Posterior vena cava (tissue), 2 donors: ENCODE measurements around the gene UBE2E1. TPM values are rescaled to one million over a fixed set of nuclear protein-coding genes. Genes with fewer than 3 reads are reported as not detected.
"Not testable (repeated sequence)": the region's sequence is repeated elsewhere in the genome, so short reads cannot be mapped to it uniquely, and the experiment has no call there.

Experiments
- DNase-seq: peaks from one replicate; pipeline ENCODE4 v3.0.0-alpha.2; 2020; ENCODE audit warnings: low spot score
- intact Hi-C, 2 donors: fragments of 100-400 bp; cut with DNase I; formaldehyde crosslinking; loops; one replicate each; pipeline versions ENCODE4 v1.14.1 to v1.14.2; 2022 to 2023
- total RNA-seq, 2 donors: library from RNA; stranded (reverse); fragmentation: NEBNext Ultra II Directional; extraction: Animal tissue kit (Norgen Biotek cat#: 25700); gene quantifications; one replicate each; pipeline ENCODE4 v1.2.1, GENCODE V29; 2021
- donor health status: DM: yes; HTN: yes; CAD: no.
- donor health status: DM: yes; HTN: yes; CAD: no.

The UBE2E1 gene
- total RNA-seq, 2 donors from 2014 or later, result 88.4 to 135 TPM

DNA sequence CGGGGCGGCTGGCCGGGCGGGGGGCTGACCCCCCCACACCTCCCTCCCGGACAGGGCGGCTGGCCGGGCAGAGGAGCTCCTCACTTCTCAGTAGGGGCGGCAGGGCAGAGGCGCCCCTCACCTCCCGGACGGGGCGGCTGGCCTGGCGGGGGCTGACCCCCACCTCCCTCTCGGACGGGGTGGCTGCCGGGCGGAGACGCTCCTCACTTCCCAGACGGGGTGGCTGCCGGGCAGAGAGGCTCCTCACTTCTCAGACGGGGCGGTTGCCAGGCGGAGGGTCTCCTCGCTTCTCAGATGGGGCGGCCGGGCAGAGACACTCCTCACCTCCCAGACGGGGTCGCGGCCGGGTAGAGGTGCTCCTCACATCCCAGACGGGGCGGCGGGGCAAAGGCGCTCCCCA, 65.6 kb downstream of the UBE2E1 start:
- DNase-seq, intact Hi-C loops: not testable (repeated sequence)

DNA sequence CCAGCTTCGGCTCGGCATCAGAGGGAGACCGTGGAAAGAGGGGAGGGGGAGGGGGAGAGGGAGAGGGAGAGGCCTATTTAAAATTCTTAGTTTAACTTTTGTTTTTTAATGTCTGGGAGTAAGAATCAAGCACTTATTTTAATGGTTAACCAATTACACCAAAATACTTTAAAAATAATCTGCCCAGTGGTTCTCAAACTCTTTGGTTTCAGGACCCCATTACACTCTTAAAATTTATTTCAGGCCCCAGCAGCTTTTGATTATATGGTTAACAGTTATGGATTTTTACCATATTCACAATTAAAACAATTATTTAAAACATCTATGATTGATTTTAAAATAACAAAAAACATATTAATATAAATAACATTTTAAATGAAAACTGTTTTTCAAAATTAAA, 66.6 kb downstream of the UBE2E1 start:
- no peak for DNase-seq
- intact Hi-C loops, result no loop called here

DNA sequence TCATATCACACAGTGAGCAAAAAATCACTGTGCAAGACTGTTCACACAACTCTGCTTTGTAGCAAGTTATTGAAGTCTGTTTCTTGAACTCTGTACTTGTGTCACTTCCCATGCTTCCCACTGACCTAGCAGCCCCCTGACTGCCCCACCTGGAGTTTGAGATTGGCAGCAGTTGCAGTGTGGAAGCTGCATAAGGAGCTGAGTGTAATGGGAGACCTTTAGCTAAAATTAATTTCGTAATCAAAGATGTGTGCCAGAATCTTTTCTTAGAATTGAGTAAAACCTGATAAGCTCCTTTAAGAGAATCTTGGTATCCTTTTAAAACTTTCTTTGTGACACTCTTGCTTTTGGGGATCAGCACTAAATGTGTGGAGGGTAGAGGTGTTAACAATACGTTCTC, 68.2 kb downstream of the UBE2E1 start:
- intact Hi-C loops, result no loop called here
- DNase-seq, result no peak

GRCh38 chr3:23874359-23875112, 68.8 kb downstream of the UBE2E1 start:
- intact Hi-C loops, result no loop called here
- no peak for DNase-seq

DNA sequence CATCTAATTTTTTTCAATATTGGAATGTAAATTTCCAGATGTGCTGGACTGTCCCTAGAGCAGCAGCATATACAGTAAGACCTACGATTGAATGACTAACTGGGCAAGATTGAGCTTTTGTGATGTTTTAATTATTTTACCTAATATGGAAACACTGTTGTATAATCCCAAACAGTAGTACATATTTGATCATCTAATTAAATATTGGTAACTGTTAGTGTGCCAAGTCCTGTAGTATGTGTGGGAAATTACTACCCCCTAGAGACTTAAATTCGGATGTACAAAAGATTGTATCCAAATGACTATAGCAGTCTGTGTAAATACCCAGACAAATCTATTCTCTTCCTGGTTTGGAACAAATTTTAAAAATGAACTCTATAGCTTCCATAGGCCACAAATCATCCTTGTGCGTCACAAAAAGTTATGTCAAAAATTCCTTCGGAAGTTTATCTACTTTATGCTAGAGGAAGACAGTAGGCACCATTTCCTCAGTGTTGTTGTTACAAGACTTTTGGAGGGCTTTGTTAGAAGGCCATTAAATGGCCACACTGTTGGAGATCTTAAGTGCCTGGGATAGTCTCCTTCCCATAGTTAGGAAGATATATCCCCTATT, 69.5 kb downstream of the UBE2E1 start:
- intact Hi-C loops, result no loop called here
- no peak for DNase-seq

DNA sequence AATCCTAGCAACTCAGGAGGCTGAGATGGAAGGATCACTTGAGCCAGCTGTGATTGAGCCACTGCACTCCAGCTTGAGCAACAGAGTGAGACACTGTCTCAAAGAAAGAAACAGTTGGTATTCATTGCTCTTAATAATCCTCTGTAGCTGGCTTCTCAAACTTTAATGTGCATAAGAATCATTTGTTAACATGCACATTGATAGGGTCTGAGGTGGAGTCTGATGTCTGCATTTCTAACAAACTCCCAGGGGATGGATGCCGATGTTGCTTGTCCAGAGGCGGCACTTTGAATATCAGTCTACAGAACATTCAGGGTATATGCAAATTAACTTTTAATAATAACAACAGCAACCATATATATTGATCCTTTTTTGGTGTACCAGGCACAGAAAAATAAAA, 71.2 kb downstream of the UBE2E1 start:
- DNase-seq, result no peak
- intact Hi-C loops, result no loop called here

DNA sequence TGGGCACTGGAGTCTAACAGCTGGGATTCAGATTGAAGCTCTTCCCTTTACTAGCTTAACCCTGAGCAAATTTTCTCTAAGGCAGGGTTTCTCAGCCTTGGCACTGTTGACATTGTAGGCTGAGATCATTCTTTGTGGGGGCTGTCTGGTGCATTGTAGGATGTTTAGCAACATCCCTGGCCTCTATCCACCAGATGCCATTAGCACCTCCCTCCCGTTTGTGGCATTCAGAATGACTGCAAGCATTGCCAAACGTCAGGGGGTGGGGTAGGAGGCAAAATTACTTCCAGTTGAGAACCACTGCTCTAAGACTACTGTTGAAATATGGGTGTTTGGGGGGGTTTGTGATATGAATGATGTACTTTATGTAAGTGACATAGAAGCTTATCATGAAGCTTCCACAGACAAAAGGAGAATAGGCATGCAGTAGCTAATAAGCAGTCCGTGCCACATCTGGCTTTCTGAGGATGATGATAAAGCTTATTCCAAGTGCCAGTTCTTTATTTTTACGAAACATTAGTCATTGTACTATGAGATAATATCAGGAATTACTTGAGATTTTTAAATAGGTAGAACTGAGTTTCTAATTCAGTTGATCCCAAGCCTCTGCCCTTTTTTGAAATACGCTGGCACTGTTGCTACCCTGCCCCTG, 71.7 kb downstream of the UBE2E1 start:
- DNase-seq, result no peak
- intact Hi-C loops, result no loop called here

DNA sequence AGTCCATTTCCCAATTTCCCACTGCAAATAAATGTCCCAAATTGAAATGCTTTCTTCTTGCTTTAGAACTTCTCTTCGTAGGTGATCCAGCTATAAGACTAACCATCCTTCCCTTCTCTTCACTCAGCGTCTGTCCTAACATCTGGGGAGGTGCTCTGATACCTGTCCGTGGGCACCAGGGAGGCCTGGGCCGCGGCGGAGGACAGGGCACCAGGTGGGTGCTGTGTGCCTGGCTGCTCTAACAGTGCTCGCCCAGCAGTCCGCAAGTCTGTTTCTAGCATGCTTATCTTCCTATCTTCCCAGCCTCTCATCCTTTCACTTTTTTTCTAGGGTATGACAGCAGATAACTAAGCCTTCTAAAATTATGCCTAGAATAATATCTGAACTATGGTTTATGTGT, 73.7 kb downstream of the UBE2E1 start:
- intact Hi-C loops, result no loop called here
- no peak for DNase-seq

- no peak for DNase-seq
- intact Hi-C loops, result no loop called here
Measured at GRCh38 chr3:23880703-23881339, 75.1 kb downstream of the UBE2E1 start.

DNA sequence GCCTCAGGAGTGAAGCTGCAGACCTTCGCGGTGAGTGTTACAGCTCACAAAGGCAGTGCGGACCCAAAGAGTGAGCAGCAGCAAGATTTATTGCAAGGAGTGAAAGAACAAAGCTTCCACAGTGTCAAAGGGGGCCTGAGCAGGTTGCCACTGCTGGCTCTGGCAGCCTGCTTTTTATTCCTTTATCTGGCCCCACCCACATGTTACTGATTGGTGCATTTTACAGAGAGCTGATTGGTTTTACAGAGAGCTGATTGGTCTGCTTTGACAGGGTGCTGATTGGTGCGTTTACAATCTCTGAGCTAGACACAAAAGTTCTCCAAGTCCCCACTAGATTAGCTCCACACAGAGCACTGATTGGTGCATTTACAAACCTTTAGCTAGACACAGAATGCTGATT, 76.2 kb downstream of the UBE2E1 start:
- intact Hi-C loops, DNase-seq: not testable (repeated sequence)

GRCh38 chr3:23882487-23882918, 76.7 kb downstream of the UBE2E1 start:
- no peak for DNase-seq
- intact Hi-C loops, result no loop called here

DNA sequence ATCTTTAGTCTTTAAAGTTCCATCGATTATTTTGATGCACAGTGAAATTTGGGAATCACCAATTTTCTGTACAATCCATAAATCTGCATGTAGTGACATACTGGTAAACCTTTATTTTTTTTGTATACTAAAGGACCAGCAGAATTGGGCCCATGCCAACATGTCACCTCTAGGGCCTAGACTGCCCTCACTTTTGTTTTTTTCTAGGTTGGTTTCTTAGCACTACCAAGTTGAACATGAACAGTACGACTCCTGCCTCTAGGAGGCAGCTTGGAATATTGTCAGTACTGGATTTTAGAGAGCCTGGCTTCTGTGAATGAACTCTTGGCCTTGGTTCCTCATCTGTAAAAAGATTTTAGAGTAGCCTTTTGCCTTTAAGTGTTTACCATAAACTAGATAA, 78.7 kb downstream of the UBE2E1 start:
- DNase-seq, result no peak
- intact Hi-C loops, result no loop called here

- DNase-seq, result no peak
- intact Hi-C loops, result no loop called here
Measured at GRCh38 chr3:23885210-23885609, 79.5 kb downstream of the UBE2E1 start.

GRCh38 chr3:23886311-23886710, 80.6 kb downstream of the UBE2E1 start:
- DNase-seq, result no peak
- intact Hi-C loops, result no loop called here

DNA sequence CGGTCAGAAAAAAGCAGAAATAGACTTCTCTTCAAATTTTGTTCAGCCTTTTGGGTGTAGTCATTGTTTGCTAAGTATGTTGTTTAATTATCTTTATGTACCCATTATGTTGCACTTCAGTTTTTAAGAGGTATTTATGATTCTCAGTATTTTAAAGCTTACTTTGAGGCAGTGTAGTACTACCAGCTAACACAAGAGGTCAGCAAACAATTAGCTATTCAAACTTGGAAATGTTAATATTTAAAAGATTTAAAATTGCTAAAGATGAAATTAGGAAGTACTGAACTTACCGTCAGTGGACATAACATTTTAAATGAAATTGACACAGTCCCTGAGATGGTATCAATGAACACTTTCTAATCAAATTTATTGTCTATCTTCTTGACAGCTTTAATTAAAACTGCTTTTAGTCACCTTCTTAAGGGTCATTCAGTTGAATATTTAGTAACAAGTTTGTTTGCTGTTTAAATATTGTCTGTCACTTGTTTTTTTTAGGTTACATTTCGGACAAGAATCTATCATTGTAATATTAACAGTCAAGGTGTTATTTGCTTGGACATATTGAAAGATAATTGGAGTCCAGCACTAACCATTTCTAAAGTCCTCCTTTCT, 83.0 kb downstream of the UBE2E1 start:
- no peak for DNase-seq
- intact Hi-C loops, result no loop called here

DNA sequence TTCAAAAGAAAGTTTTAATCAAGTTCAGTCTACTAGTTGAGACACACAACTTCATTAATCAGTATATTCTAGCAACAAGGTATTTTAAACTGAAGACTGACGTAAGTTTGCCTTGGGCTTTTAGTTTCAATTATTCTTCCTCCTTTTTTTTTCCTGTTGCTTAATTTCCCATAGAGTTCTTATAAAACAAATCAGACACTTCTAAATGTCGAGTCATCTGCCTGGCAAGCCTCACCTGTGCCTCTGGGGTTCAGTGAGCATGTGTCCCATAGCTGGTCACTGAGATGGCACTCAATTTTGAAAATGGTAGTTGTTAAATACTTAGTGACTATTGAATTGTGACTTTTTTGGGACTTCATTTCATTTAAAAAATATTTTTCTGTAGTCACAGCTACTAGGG, 83.6 kb downstream of the UBE2E1 start:
- intact Hi-C loops, result no loop called here
- DNase-seq, result no peak

GRCh38 chr3:23889950-23890349, 84.2 kb downstream of the UBE2E1 start:
- no peak for DNase-seq
- intact Hi-C loops, result no loop called here

- intact Hi-C loops, result no loop called here
- no peak for DNase-seq
Measured at GRCh38 chr3:23894254-23895061, 88.7 kb downstream of the UBE2E1 start.

- no peak for DNase-seq
- intact Hi-C loops, result no loop called here
Measured at GRCh38 chr3:23895181-23895580, 89.4 kb downstream of the UBE2E1 start.
